ENCODE data around the gene SMPD1.

DNA sequence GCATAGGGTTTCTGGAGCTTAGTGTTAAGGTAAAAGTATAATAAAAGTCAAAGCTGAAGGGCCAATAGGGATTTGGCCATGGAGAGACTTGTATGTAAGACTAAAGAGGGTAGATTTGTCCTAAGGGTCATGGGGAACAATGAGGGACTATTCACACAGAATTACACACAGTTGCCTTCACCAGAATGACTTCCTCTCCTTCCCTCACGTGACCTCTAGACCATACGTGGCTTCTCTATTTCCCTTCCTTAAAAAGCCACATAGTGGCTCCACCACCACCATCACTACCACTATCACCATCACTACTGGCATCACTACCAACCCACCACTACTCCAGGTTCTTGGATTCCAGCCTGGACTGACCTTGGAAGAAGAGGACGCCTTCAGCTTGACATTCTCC, 47.7 kb downstream of the SMPD1 start:
- TF ChIP-seq, protein P1, sequence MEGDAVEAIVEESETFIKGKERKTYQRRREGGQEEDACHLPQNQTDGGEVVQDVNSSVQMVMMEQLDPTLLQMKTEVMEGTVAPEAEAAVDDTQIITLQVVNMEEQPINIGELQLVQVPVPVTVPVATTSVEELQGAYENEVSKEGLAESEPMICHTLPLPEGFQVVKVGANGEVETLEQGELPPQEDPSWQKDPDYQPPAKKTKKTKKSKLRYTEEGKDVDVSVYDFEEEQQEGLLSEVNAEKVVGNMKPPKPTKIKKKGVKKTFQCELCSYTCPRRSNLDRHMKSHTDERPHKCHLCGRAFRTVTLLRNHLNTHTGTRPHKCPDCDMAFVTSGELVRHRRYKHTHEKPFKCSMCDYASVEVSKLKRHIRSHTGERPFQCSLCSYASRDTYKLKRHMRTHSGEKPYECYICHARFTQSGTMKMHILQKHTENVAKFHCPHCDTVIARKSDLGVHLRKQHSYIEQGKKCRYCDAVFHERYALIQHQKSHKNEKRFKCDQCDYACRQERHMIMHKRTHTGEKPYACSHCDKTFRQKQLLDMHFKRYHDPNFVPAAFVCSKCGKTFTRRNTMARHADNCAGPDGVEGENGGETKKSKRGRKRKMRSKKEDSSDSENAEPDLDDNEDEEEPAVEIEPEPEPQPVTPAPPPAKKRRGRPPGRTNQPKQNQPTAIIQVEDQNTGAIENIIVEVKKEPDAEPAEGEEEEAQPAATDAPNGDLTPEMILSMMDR (IDR thresholded peaks at IDR 0.05): no peak
- TF ChIP-seq EP300 (IDR thresholded peaks at IDR 0.05) (no peak), POLR2A (IDR thresholded peaks at IDR 0.05) (no peak)

Measured in gastroesophageal sphincter (tissue), 3 donors.